ENCODE data around the gene STAB2.

STAB2 gene

GRCh38 chr12:103812789-103813188, 225.7 kb downstream of the STAB2 start:
- DNase-seq, result no peak

GRCh38 chr12:103813426-103813825, 226.4 kb downstream of the STAB2 start:
- no peak for DNase-seq

GRCh38 chr12:103813949-103814348, 226.9 kb downstream of the STAB2 start:
- no peak for DNase-seq

GRCh38 chr12:103814436-103814835, 227.4 kb downstream of the STAB2 start:
- no peak for DNase-seq
